CD4-positive, alpha-beta T cell (primary cell): ENCODE data around the gene FGGY. TPM values are rescaled to one million over a fixed set of nuclear protein-coding genes. Genes with fewer than 3 reads are reported as not detected.
"Not testable (repeated sequence)": the region's sequence is repeated elsewhere in the genome, so short reads cannot be mapped to it uniquely, and the experiment has no call there.

ENCODE experiments used
- ATAC-seq: fragments of 200-7000 bp; cut with Tn5 transposase; one replicate; pipeline ENCODE4 v1.10.0; 2022; ENCODE audit warnings: mild to moderate bottlenecking; ENCODE audit not compliant: poor library complexity
- CTCF ChIA-PET: fragments of 350-600 bp; sonication (Branson Sonifier 250); formaldehyde crosslinking; loops from one replicate; lab custom pipeline; 2021; ENCODE audit warnings: antibody characterized with exemption, inconsistent platforms; lab: Charles Lee
- POLR2A ChIA-PET: fragments of 350-600 bp; sonication (Branson Sonifier 250); formaldehyde crosslinking; loops from one replicate; lab custom pipeline; 2021; ENCODE audit warnings: antibody characterized with exemption, inconsistent platforms; lab: Charles Lee
- DNase-seq, 14 experiments: peaks; one replicate each; pipeline ENCODE4 v3.0.0-alpha.2; 2013 to 2020; ENCODE audit warnings: mixed read lengths in 2 of 14
- H3K27ac ChIP-seq, 2 donors: one replicate each; pipeline versions ENCODE4 v1.5.1 to v1.7.0; 2013; ENCODE audit warnings: low read length in 2 of 2, low read depth in 1 of 2, mild to moderate bottlenecking in 1 of 2
- H3K27me3 ChIP-seq, 2 experiments: 1 replicate in 1 of 2; 2 replicates in 1 of 2; pipeline versions ENCODE4 v1.6.1 to v1.7.0; 2013; ENCODE audit warnings: low read length in 2 of 2, control low read depth in 1 of 2, mild to moderate bottlenecking in 1 of 2, moderate library complexity in 1 of 2; ENCODE audit not compliant: insufficient read depth in 2 of 2, control insufficient read depth in 1 of 2
- H3K36me3 ChIP-seq: one replicate; pipeline ENCODE4 v1.6.1; 2013; ENCODE audit warnings: low read length, control low read depth; ENCODE audit not compliant: insufficient read depth
- H3K4me1 ChIP-seq: one replicate; pipeline ENCODE4 v1.6.1; 2013; ENCODE audit warnings: low read length, control low read depth; ENCODE audit not compliant: insufficient read depth
- H3K4me3 ChIP-seq: one replicate; pipeline ENCODE4 v1.5.1; 2013; ENCODE audit warnings: mild to moderate bottlenecking, low read length, moderate library complexity
- H3K9me3 ChIP-seq, 2 experiments: 1 replicate in 1 of 2; 2 replicates in 1 of 2; pipeline versions ENCODE4 v1.6.1 to v1.7.0; 2013; ENCODE audit warnings: low read length in 2 of 2, mild to moderate bottlenecking in 2 of 2, control low read depth in 1 of 2, moderate library complexity in 1 of 2; ENCODE audit not compliant: control insufficient read depth in 1 of 2, insufficient read depth in 1 of 2
- H3K27ac Mint-ChIP-seq: one replicate; pipeline ENCODE4 v1.8.0; 2020; ENCODE audit warnings: mixed read lengths
- H3K27me3 Mint-ChIP-seq: one replicate; pipeline ENCODE4 v1.8.0; 2021; ENCODE audit warnings: mixed read lengths
- H3K36me3 Mint-ChIP-seq: one replicate; pipeline ENCODE4 v1.8.0; 2021; ENCODE audit warnings: low read depth, mixed read lengths
- H3K4me1 Mint-ChIP-seq: one replicate; pipeline ENCODE4 v1.8.0; 2021; ENCODE audit warnings: low read depth, mixed read lengths
- H3K4me3 Mint-ChIP-seq: one replicate; pipeline ENCODE4 v1.8.0; 2020; ENCODE audit warnings: mild to moderate bottlenecking, mixed read lengths
- H3K9me3 Mint-ChIP-seq: one replicate; pipeline ENCODE4 v1.8.0; 2020; ENCODE audit warnings: mixed read lengths
- CTCF ChIP-seq: fragments of 200-600 bp; IDR thresholded peaks from one replicate; pipeline ENCODE4 v1.8.0; 2022; ENCODE audit warnings: antibody characterized with exemption, mild to moderate bottlenecking
- intact Hi-C, 2 experiments: fragments of 100-400 bp; cut with DNase I in 1 of 2; cut with micrococcal nuclease in 1 of 2; formaldehyde crosslinking; loops; one replicate each; pipeline versions ENCODE4 v1.15.1 to v1.9.0; 2023 to 2025; cut with DNase I, micrococcal nuclease
- total RNA-seq, 174 experiments: library from RNA in 2 of 174; stranded (reverse) in 2 of 174; gene quantifications; one replicate each; pipeline ENCODE4 v1.2.3 and lab custom pipeline; 2021 to 2026

FGGY gene
- total RNA-seq, 2 experiments from 2014 or later, result 9.5 to 10.0 TPM

GRCh38 chr1:59494145-59494833, 197.4 kb downstream of the FGGY start:
- H3K27me3 Mint-ChIP-seq, result no peaks in the 10 kb centered on the region

GRCh38 chr1:59496156-59496555, 199.3 kb downstream of the FGGY start:
- CTCF ChIA-PET, POLR2A ChIA-PET, H3K4me1 Mint-ChIP-seq, H3K36me3 ChIP-seq, H3K4me3 Mint-ChIP-seq, H3K9me3 Mint-ChIP-seq, H3K4me3 ChIP-seq, H3K27me3 ChIP-seq, H3K36me3 Mint-ChIP-seq, H3K27ac ChIP-seq, H3K9me3 ChIP-seq, ATAC-seq, intact Hi-C loops, H3K4me1 ChIP-seq, DNase-seq, H3K27ac Mint-ChIP-seq, H3K27me3 Mint-ChIP-seq: not testable (repeated sequence)

More at GRCh38 chr1:59494145-59494833, 197.4 kb downstream of the FGGY start:
- ChIA-PET POLR2A (no interaction called here), CTCF (no interaction called here)
- Mint-ChIP-seq H3K4me3 (no peak overlapping the region), H3K36me3 (no peaks in the 10 kb centered on the region), H3K27ac (no peak overlapping the region), H3K4me1 (no peaks in the 10 kb centered on the region), H3K9me3 (no peaks in the 10 kb centered on the region)
- Histone ChIP-seq H3K4me1 (no peaks in the 10 kb centered on the region), H3K9me3 (no peaks in the 10 kb centered on the region), H3K36me3 (no peaks in the 10 kb centered on the region), H3K27ac (no peak overlapping the region), H3K4me3 (no peak overlapping the region), H3K27me3 (no peaks in the 10 kb centered on the region)
- DNase-seq, result no peak
- ATAC-seq, result no peak
- intact Hi-C loops, result no loop called here
- no peak for TF ChIP-seq CTCF

- H3K9me3 Mint-ChIP-seq, result no peaks in the 10 kb centered on the region
- H3K36me3 Mint-ChIP-seq, result no peaks in the 10 kb centered on the region
- Histone ChIP-seq H3K27me3 (no peaks in the 10 kb centered on the region), H3K4me1 (no peaks in the 10 kb centered on the region), H3K4me3 (no peak overlapping the region), H3K27ac (no peak overlapping the region), H3K9me3 (no peaks in the 10 kb centered on the region), H3K36me3 (no peaks in the 10 kb centered on the region)
- no peak for DNase-seq
- TF ChIP-seq CTCF, result no peak
- intact Hi-C loops, result no loop called here
- no peaks in the 10 kb centered on the region for H3K27me3 Mint-ChIP-seq
- H3K4me1 Mint-ChIP-seq, result no peaks in the 10 kb centered on the region
- H3K4me3 Mint-ChIP-seq, result no peak overlapping the region
- CTCF ChIA-PET, result no interaction called here
- POLR2A ChIA-PET, result no interaction called here
- H3K27ac Mint-ChIP-seq, result no peak overlapping the region
- no peak for ATAC-seq
These were observed 200.7 kb downstream of the FGGY start for GRCh38 chr1:59497616-59498015.

- H3K36me3 Mint-ChIP-seq, result no peaks in the 10 kb centered on the region
- H3K27ac ChIP-seq, result no peak overlapping the region
- no peak for DNase-seq
- no peak overlapping the region for H3K4me3 Mint-ChIP-seq
- ChIA-PET CTCF (no interaction called here), POLR2A (no interaction called here)
- no peak for TF ChIP-seq CTCF
- no peak overlapping the region for H3K4me3 ChIP-seq
- intact Hi-C loops, result no loop called here
- H3K4me1 ChIP-seq, result no peaks in the 10 kb centered on the region
- no peaks in the 10 kb centered on the region for H3K4me1 Mint-ChIP-seq
- H3K9me3 ChIP-seq, result no peaks in the 10 kb centered on the region
- no peaks in the 10 kb centered on the region for H3K27me3 Mint-ChIP-seq
- H3K9me3 Mint-ChIP-seq, result no peaks in the 10 kb centered on the region
- H3K36me3 ChIP-seq, result no peaks in the 10 kb centered on the region
- no peaks in the 10 kb centered on the region for H3K27me3 ChIP-seq
- H3K27ac Mint-ChIP-seq, result no peak overlapping the region
- no peak for ATAC-seq
These were observed 201.7 kb downstream of the FGGY start for GRCh38 chr1:59498640-59499039.
